IMR-90 (cell line): ENCODE results near the gene TPGS2. TPM values are rescaled to one million over a fixed set of nuclear protein-coding genes. Genes with fewer than 3 reads are reported as not detected.

ENCODE experiments used
- ATAC-seq: fragments of 200-7000 bp; cut with Tn5 transposase; 2 replicates; pipeline ENCODE4 v1.9.1; 2020; ENCODE audit warnings: low read depth, mild to moderate bottlenecking, moderate library complexity
- BruUV-seq: library from RNA; stranded (reverse); fragments of 400-500 nt; replicated peaks from 2 replicates; lab custom pipeline; 2021; lab: Mats Ljungman, UMichigan
- CTCF ChIA-PET: fragments of 300-600 bp; formaldehyde crosslinking; extraction: SDS; loops from one replicate; lab custom pipeline; 2021; ENCODE audit warnings: antibody characterized with exemption; lab: Yijun Ruan, JAX
- POLR2A ChIA-PET: fragments of 300-600 bp; sonication (Branson Sonifier 250); formaldehyde crosslinking; loops from one replicate; lab custom pipeline; 2022; ENCODE audit warnings: antibody characterized with exemption; ENCODE audit not compliant: unreplicated experiment; lab: Charles Lee
- DNase-seq: peaks from one replicate; pipeline ENCODE4 v3.0.0; 2013
- H2AFZ ChIP-seq: replicated peaks from 2 replicates; pipeline ENCODE3; 2013; ENCODE audit warnings: low read length, mild to moderate bottlenecking; ENCODE audit not compliant: poor library complexity
- H2AK5ac ChIP-seq: 2 replicates; pipeline ENCODE4 v1.6.1; 2013; ENCODE audit warnings: low read depth, low read length, inconsistent platforms
- H2AK9ac ChIP-seq: replicated peaks from 2 replicates; pipeline ENCODE3; 2013; ENCODE audit warnings: mild to moderate bottlenecking, low read depth, low read length, moderate library complexity; ENCODE audit not compliant: poor library complexity
- H2BK120ac ChIP-seq: 2 replicates; pipeline ENCODE4 v1.6.1; 2013; ENCODE audit warnings: low read depth, low read length, inconsistent platforms
- H2BK15ac ChIP-seq: 3 replicates; pipeline ENCODE4 v1.6.1; 2013; ENCODE audit warnings: low read depth, low read length, inconsistent platforms
- H2BK20ac ChIP-seq: 2 replicates; pipeline ENCODE4 v1.6.1; 2013; ENCODE audit warnings: low read depth, mild to moderate bottlenecking, inconsistent platforms, low read length, moderate library complexity
- H2BK5ac ChIP-seq: 2 replicates; pipeline ENCODE4 v1.6.1; 2013; ENCODE audit warnings: mild to moderate bottlenecking, low read depth, low read length, inconsistent platforms; ENCODE audit not compliant: poor library complexity, severe bottlenecking
- H3K14ac ChIP-seq: replicated peaks from 2 replicates; pipeline ENCODE4 v1.6.1; 2013; ENCODE audit warnings: low read depth, low read length, inconsistent platforms
- H3K18ac ChIP-seq: 2 replicates; pipeline ENCODE4 v1.6.1; 2013; ENCODE audit warnings: low read depth, low read length, control low read depth
- H3K23ac ChIP-seq: 2 replicates; pipeline ENCODE4 v1.6.1; 2013; ENCODE audit warnings: low read depth, low read length, inconsistent platforms
- H3K27ac ChIP-seq: 2 replicates; pipeline ENCODE4 v1.5.1; 2013; ENCODE audit warnings: mild to moderate bottlenecking, control low read depth, low read length; ENCODE audit not compliant: insufficient read depth
- H3K27me3 ChIP-seq: 2 replicates; pipeline ENCODE4 v1.6.1; 2013; ENCODE audit warnings: low read length; ENCODE audit not compliant: control insufficient read depth, insufficient read depth
- H3K36me3 ChIP-seq: 2 replicates; pipeline ENCODE4 v1.6.1; 2013; ENCODE audit warnings: low read length, mixed read lengths; ENCODE audit not compliant: control insufficient read depth, insufficient read depth
- H3K4ac ChIP-seq: 2 replicates; pipeline ENCODE4 v1.6.1; 2013; ENCODE audit warnings: low read depth, low read length, inconsistent platforms
- H3K4me1 ChIP-seq: 2 replicates; pipeline ENCODE4 v1.6.1; 2013; ENCODE audit warnings: low read length, mixed read lengths; ENCODE audit not compliant: control insufficient read depth, insufficient read depth
- H3K4me2 ChIP-seq: 2 replicates; pipeline ENCODE4 v1.6.1; 2013; ENCODE audit warnings: low read depth, mild to moderate bottlenecking, control low read depth, low read length, moderate library complexity
- H3K4me3 ChIP-seq: 2 replicates; pipeline ENCODE4 v1.5.1; 2013; ENCODE audit warnings: low read depth, mild to moderate bottlenecking, control low read depth, low read length, moderate library complexity; ENCODE audit not compliant: insufficient read depth
- H3K56ac ChIP-seq: 2 replicates; pipeline ENCODE4 v1.6.1; 2013; ENCODE audit warnings: low read length, inconsistent platforms; ENCODE audit not compliant: insufficient read depth; ENCODE audit errors: extremely low read depth
- H3K79me1 ChIP-seq, 2 experiments: 2 replicates each; pipeline ENCODE4 v1.6.1; 2013; ENCODE audit warnings: low read length in 2 of 2, inconsistent platforms in 1 of 2, low read depth in 1 of 2
- H3K9ac ChIP-seq: 2 replicates; pipeline ENCODE4 v1.6.1; 2013; ENCODE audit warnings: low read depth, low read length, control low read depth
- H3K9me1 ChIP-seq: 2 replicates; pipeline ENCODE4 v1.6.1; 2013; ENCODE audit warnings: low read length, inconsistent platforms; ENCODE audit not compliant: insufficient read depth
- H3K9me3 ChIP-seq: 2 replicates; pipeline ENCODE4 v1.6.1; 2013; ENCODE audit warnings: low read length; ENCODE audit not compliant: control insufficient read depth, insufficient read depth
- H4K20me1 ChIP-seq: 2 replicates; pipeline ENCODE4 v1.6.1; 2013; ENCODE audit warnings: low read length, inconsistent platforms; ENCODE audit not compliant: insufficient read depth
- H4K5ac ChIP-seq: 2 replicates; pipeline ENCODE4 v1.6.1; 2013; ENCODE audit warnings: mild to moderate bottlenecking, low read depth, low read length, control low read depth
- H4K8ac ChIP-seq, 2 experiments: 2 replicates each; pipeline ENCODE4 v1.6.1; 2013; ENCODE audit warnings: low read depth in 2 of 2, low read length in 2 of 2, control low read depth in 1 of 2, inconsistent platforms in 1 of 2
- H4K91ac ChIP-seq: 2 replicates; pipeline ENCODE4 v1.6.1; 2013; ENCODE audit warnings: low read depth, low read length, inconsistent platforms; ENCODE audit not compliant: insufficient read depth
- BHLHE40 ChIP-seq: fragments of 150-350 bp; IDR thresholded peaks from 2 replicates; pipeline ENCODE4 v1.6.1; 2016; ENCODE audit warnings: mild to moderate bottlenecking, low read depth, low read length
- CEBPB ChIP-seq: IDR thresholded peaks from 2 replicates; pipeline ENCODE4 v1.6.1; 2012; ENCODE audit warnings: low read depth, low read length, improper control_type of control experiment
- CHD1 ChIP-seq: IDR thresholded peaks from 2 replicates; pipeline ENCODE4 v1.6.1; 2012; ENCODE audit warnings: low read depth, low read length, improper control_type of control experiment
- MAFK ChIP-seq: IDR thresholded peaks from 2 replicates; pipeline ENCODE4 v1.6.1; 2012; ENCODE audit warnings: low read depth, low read length, improper control_type of control experiment
- SMC3 ChIP-seq: fragments of 150-350 bp; IDR thresholded peaks from 2 replicates; pipeline ENCODE4 v1.6.1; 2016; ENCODE audit warnings: low read depth, mild to moderate bottlenecking, antibody characterized with exemption, low read length, moderate library complexity
- dilution Hi-C: fragments of 300-500 bp; cut with HindIII; formaldehyde crosslinking; loops from one replicate; pipeline ENCODE4 v1.14.3; 2018; ENCODE audit warnings: low sequenced_read_pairs; ENCODE audit not compliant: unreplicated experiment
- in situ Hi-C: fragments of 300-500 bp; cut with MboI; formaldehyde crosslinking; loops from 3 replicates; pipeline ENCODE4 v1.14.3; 2019; ENCODE audit warnings: low sequenced_read_pairs, inconsistent platforms, mixed read lengths
- intact Hi-C: fragments of 100-400 bp; cut with micrococcal nuclease; formaldehyde crosslinking; loops from 2 replicates; pipeline ENCODE4 v1.10.0; 2022
- polyA plus RNA-seq, 3 experiments: library from polyadenylated mRNA; depleted of rRNA; stranded (reverse); fragments of >200 nt; gene quantifications; 2 replicates each; pipeline ENCODE4 v1.2.3, GENCODE V29; 2012; ENCODE audit warnings: low replicate concordance in 1 of 3
- total RNA-seq: library from RNA; depleted of rRNA; stranded (reverse); fragments of >200 nt; gene quantifications from 2 replicates; pipeline ENCODE4 v1.2.3, GENCODE V29; 2012

The TPGS2 gene
- total and polyA plus RNA-seq, 2 of the 4 experiments (the other 2 are of a cell fraction): 201 to 294 TPM

DNA sequence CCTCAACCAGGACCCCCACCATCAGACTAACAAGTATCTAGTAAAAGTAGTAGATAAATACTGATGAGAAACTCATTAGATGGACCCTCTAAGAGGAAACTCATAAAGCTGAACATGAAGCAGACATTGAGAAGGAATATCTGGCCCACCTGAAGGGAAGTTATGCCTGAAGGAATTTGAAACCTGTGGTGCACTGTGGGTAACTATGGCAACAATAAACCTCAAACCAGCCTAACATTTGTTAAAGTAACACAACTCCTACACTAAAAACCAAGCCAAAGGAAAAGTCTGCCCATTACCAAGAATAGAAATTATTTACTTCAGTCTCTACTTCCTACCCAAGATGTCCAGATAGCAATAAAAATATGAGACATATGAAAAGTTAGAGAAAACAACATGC is 43.5 kb upstream of the TPGS2 start:
- no peaks in the 10 kb centered on the region for H3K4me1 ChIP-seq
- H3K36me3 ChIP-seq: no peaks in the 10 kb centered on the region
- no peak overlapping the region for H2AK9ac ChIP-seq
- BruUV-seq: no TSS peak
- no peak overlapping the region for H2AK5ac ChIP-seq
- H3K4me3 ChIP-seq: no peak overlapping the region
- DNase-seq: no peak
- H3K56ac ChIP-seq: no peak overlapping the region
- intact Hi-C loops: no loop called here
- H4K91ac ChIP-seq: no peak overlapping the region
- no peak overlapping the region for H3K4ac ChIP-seq
- H3K14ac ChIP-seq: no peak overlapping the region
- H2AFZ ChIP-seq: no peak overlapping the region
- no peaks in the 10 kb centered on the region for H3K79me1 ChIP-seq
- POLR2A ChIA-PET: no interaction called here
- H3K27ac ChIP-seq: no peak overlapping the region
- H2BK5ac ChIP-seq: no peak overlapping the region
- H4K8ac ChIP-seq: no peak overlapping the region
- H4K20me1 ChIP-seq: no peaks in the 10 kb centered on the region
- H3K9ac ChIP-seq: no peak overlapping the region
- no peak overlapping the region for H2BK20ac ChIP-seq
- H2BK120ac ChIP-seq: no peak overlapping the region
- no peak overlapping the region for H3K18ac ChIP-seq
- no peak overlapping the region for H2BK15ac ChIP-seq
- CTCF ChIA-PET: no interaction called here
- no peaks in the 10 kb centered on the region for H3K9me1 ChIP-seq
- H3K9me3 ChIP-seq: no peaks in the 10 kb centered on the region
- H4K5ac ChIP-seq: no peak overlapping the region
- H3K27me3 ChIP-seq: no peaks in the 10 kb centered on the region
- TF ChIP-seq CEBPB: no peak
- TF ChIP-seq CHD1: no peak
- TF ChIP-seq MAFK: no peak
- no peak for TF ChIP-seq SMC3
- TF ChIP-seq BHLHE40: no peak
- H3K4me2 ChIP-seq: no peak overlapping the region
- in situ Hi-C loops: no loop called here
- H3K23ac ChIP-seq: no peak overlapping the region
- dilution Hi-C loops: no loop called here
- no peak for ATAC-seq
